ENCODE data around the gene PATE2. TPM values are rescaled to one million over a fixed set of nuclear protein-coding genes. Genes with fewer than 3 reads are reported as not detected.

Gene PATE2
- total and polyA plus RNA-seq, 2 of the 13 experiments (the other 11 are each of a cell fraction or from before 2014, with no cell fraction given) = not detected

DNA sequence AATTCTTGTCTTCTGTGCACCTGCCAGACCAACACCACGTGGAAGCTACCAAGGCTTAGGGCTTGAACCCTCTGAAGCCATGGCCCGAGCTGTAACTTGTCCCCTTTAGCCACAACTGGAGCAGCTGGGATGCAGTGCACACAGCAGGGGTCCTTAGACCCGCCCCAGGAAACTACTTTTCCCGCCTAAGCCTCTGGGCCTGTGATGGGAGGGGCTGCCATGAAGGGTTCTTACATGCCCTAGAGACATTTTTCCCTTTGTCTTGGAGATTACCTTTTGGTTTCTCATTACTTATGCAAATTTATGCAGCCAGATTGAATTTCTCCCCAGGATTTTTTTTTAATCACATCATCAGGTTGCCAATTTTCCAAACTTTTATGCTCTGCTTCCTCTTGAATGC, 19.0 kb upstream of the PATE2 start:
- ATAC-seq (no peak), DNase-seq (ENCODE audit: low spot score) (no peak), FAIRE-seq (no peak)
- Histone ChIP-seq H3K4me2 (ENCODE audit: low read depth, low read length) (no peak overlapping the region), H3K9me3 (ENCODE audit: low read length) (peaks cover 9% of the 10 kb centered on the region), H3K4me1 (ENCODE audit: insufficient read depth, low read length) (no peaks in the 10 kb centered on the region), H2AFZ (ENCODE audit: low read length) (no peak overlapping the region), H3K79me2 (ENCODE audit: insufficient read depth, low read length) (no peaks in the 10 kb centered on the region), H3K27ac (ENCODE audit: extremely low read length, insufficient read depth, low read length) (no peak overlapping the region), H3K4me3 (replicated peaks in 1 of 3; ENCODE audit: insufficient read depth in 1 of 3, low read depth in 2 of 3, low read length in 3 of 3) (no peak overlapping the region), H4K20me1 (ENCODE audit: insufficient read depth, low read length) (no peaks in the 10 kb centered on the region), H3K9ac (ENCODE audit: insufficient read depth, low read depth, low read length) (no peak overlapping the region), H3K36me3 (replicated peaks in 1 of 2; ENCODE audit: control insufficient read depth in 1 of 2, insufficient read depth in 2 of 2, low read length in 2 of 2) (no peaks in the 10 kb centered on the region), H3K27me3 (ENCODE audit: control insufficient read depth in 1 of 2, insufficient read depth in 2 of 2, low read length in 2 of 2) (no peaks in the 10 kb centered on the region)
- intact Hi-C loops (cut with micrococcal nuclease; ENCODE audit: unreplicated experiment) (no loop called here), in situ Hi-C loops (cut with HindIII; ENCODE audit: extremely low pct_ligation_motif_present, low pct_unique_long_range_greater_than_20kb) (no loop called here)
- POLR2A ChIA-PET = no interaction called here
- BruUV-seq (replicated peaks) = no TSS peak
- no peak for TF ChIP-seq ZNF354B (CRISPR knock-in tag; IDR thresholded peaks at IDR 0.05)
- no peak for TF ChIP-seq PREB (CRISPR knock-in tag; IDR thresholded peaks at IDR 0.05)
- TF ChIP-seq ZFP36L1 (CRISPR knock-in tag; IDR thresholded peaks at IDR 0.05) = no peak
- TF ChIP-seq ZSCAN31 (CRISPR knock-in tag; IDR thresholded peaks at IDR 0.05; ENCODE audit: low read depth) = no peak
- no peak for TF ChIP-seq ZNF646 (CRISPR knock-in tag; IDR thresholded peaks at IDR 0.05)
- TF ChIP-seq KLF13 (CRISPR knock-in tag; IDR thresholded peaks at IDR 0.05) = no peak
- TF ChIP-seq ELF4 (CRISPR knock-in tag; IDR thresholded peaks at IDR 0.05; ENCODE audit: borderline replicate concordance) = no peak
- TF ChIP-seq, protein P1, sequence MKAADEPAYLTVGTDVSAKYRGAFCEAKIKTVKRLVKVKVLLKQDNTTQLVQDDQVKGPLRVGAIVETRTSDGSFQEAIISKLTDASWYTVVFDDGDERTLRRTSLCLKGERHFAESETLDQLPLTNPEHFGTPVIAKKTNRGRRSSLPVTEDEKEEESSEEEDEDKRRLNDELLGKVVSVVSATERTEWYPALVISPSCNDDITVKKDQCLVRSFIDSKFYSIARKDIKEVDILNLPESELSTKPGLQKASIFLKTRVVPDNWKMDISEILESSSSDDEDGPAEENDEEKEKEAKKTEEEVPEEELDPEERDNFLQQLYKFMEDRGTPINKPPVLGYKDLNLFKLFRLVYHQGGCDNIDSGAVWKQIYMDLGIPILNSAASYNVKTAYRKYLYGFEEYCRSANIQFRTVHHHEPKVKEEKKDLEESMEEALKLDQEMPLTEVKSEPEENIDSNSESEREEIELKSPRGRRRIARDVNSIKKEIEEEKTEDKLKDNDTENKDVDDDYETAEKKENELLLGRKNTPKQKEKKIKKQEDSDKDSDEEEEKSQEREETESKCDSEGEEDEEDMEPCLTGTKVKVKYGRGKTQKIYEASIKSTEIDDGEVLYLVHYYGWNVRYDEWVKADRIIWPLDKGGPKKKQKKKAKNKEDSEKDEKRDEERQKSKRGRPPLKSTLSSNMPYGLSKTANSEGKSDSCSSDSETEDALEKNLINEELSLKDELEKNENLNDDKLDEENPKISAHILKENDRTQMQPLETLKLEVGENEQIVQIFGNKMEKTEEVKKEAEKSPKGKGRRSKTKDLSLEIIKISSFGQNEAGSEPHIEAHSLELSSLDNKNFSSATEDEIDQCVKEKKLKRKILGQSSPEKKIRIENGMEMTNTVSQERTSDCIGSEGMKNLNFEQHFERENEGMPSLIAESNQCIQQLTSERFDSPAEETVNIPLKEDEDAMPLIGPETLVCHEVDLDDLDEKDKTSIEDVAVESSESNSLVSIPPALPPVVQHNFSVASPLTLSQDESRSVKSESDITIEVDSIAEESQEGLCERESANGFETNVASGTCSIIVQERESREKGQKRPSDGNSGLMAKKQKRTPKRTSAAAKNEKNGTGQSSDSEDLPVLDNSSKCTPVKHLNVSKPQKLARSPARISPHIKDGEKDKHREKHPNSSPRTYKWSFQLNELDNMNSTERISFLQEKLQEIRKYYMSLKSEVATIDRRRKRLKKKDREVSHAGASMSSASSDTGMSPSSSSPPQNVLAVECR (CRISPR knock-in tag; IDR thresholded peaks at IDR 0.05; ENCODE audit: borderline replicate concordance) = no peak
- TF ChIP-seq, protein P2, sequence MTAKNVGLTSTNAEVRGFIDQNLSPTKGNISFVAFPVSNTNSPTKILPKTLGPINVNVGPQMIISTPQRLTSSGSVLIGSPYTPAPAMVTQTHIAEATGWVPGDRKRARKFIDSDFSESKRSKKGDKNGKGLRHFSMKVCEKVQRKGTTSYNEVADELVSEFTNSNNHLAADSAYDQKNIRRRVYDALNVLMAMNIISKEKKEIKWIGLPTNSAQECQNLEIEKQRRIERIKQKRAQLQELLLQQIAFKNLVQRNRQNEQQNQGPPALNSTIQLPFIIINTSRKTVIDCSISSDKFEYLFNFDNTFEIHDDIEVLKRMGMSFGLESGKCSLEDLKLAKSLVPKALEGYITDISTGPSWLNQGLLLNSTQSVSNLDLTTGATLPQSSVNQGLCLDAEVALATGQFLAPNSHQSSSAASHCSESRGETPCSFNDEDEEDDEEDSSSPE (CRISPR knock-in tag; IDR thresholded peaks at IDR 0.05) = no peak
- 0% methylated on average over 2 of the region's 4 CpGs for WGBS (ENCODE audit: low lambda C conversion rate)
- CTCF ChIA-PET (ENCODE audit: low intra/inter-chr PET ratio, low total read pairs) = no interaction called here

All from HepG2 (cell line).